ENCODE data around the gene CCDC117.
"Not testable (repeated sequence)": the region's sequence is repeated elsewhere in the genome, so short reads cannot be mapped to it uniquely, and the experiment has no call there.

Gene CCDC117

GRCh38 chr22:28750471-28750881 is 22.0 kb upstream of the CCDC117 start:
- CTCF ChIA-PET: interaction anchor here (1.3 kb wide), 1 partner anchor 15 kb away, joined by 5 read pairs; no protein-coding TSS in a partner anchor
- 100% methylated on average over 2 of the region's 6 CpGs for WGBS (ENCODE audit: insufficient coverage)
- Histone ChIP-seq H3K36me3 (ENCODE audit: control insufficient read depth in 4 of 4, insufficient read depth in 4 of 4, low read length in 3 of 4) (peaks cover 9 to 40% (median 23%) of the 10 kb centered on the region in 4 experiments), H3K27ac (ENCODE audit: insufficient read depth in 1 of 2, low read depth in 1 of 2, low read length in 2 of 2, poor library complexity in 1 of 2, severe bottlenecking in 2 of 2) (no peak overlapping the region), H3K27me3 (replicated peaks in 2 of 5; ENCODE audit: control insufficient read depth in 4 of 5, insufficient read depth in 5 of 5, low read length in 4 of 5) (no peaks in the 10 kb centered on the region), H3K9me3 (ENCODE audit: control extremely low read depth in 1 of 5, control insufficient read depth in 4 of 5, insufficient read depth in 2 of 5, low read depth in 1 of 5, low read length in 4 of 5) (no peaks in the 10 kb centered on the region), H3K4me3 (ENCODE audit: control insufficient read depth in 1 of 7, extremely low read depth in 1 of 7, insufficient read depth in 4 of 7, low read depth in 2 of 7, low read length in 6 of 7) (no peak overlapping the region), H3K4me1 (ENCODE audit: control extremely low read depth in 1 of 4, control insufficient read depth in 4 of 4, insufficient read depth in 4 of 4, low read length in 3 of 4) (peaks cover 0 to 16% (median 9%) of the 10 kb centered on the region in 4 experiments)
- POLR2A ChIA-PET: no interaction called here
- no peak for DNase-seq

GRCh38 chr22:28754512-28754911 is 18.0 kb upstream of the CCDC117 start:
- H3K27me3 ChIP-seq (replicated peaks in 2 of 5; ENCODE audit: control insufficient read depth in 4 of 5, insufficient read depth in 5 of 5, low read length in 4 of 5); H3K9me3 ChIP-seq (ENCODE audit: control extremely low read depth in 1 of 5, control insufficient read depth in 4 of 5, insufficient read depth in 2 of 5, low read depth in 1 of 5, low read length in 4 of 5); CTCF ChIA-PET; H3K4me1 ChIP-seq (ENCODE audit: control extremely low read depth in 1 of 4, control insufficient read depth in 4 of 4, insufficient read depth in 4 of 4, low read length in 3 of 4); H3K4me3 ChIP-seq (ENCODE audit: control insufficient read depth in 1 of 7, extremely low read depth in 1 of 7, insufficient read depth in 4 of 7, low read depth in 2 of 7, low read length in 6 of 7); DNase-seq; H3K27ac ChIP-seq (ENCODE audit: insufficient read depth in 1 of 2, low read depth in 1 of 2, low read length in 2 of 2, poor library complexity in 1 of 2, severe bottlenecking in 2 of 2): not testable (repeated sequence)
- POLR2A ChIA-PET: interaction anchor here (0.7 kb wide), 1 partner anchor 18 kb away, joined by 6 read pairs; the partner anchor contains the start of gene CCDC117
- 100% methylated on average over 1 of the region's 3 CpGs for WGBS (ENCODE audit: insufficient coverage)
- peaks cover 3 to 15% (median 13%) of the 10 kb centered on the region in 4 experiments for H3K36me3 ChIP-seq (ENCODE audit: control insufficient read depth in 4 of 4, insufficient read depth in 4 of 4, low read length in 3 of 4)

- no peaks in the 10 kb centered on the region for H3K9me3 ChIP-seq (ENCODE audit: control extremely low read depth in 1 of 5, control insufficient read depth in 4 of 5, insufficient read depth in 2 of 5, low read depth in 1 of 5, low read length in 4 of 5)
Measured at GRCh38 chr22:28759861-28760560, 12.5 kb upstream of the CCDC117 start.

GRCh38 chr22:28761449-28761755 is 11.1 kb upstream of the CCDC117 start:
- Histone ChIP-seq H3K4me3 (ENCODE audit: control insufficient read depth in 1 of 7, extremely low read depth in 1 of 7, insufficient read depth in 4 of 7, low read depth in 2 of 7, low read length in 6 of 7) (no peak overlapping the region), H3K27ac (ENCODE audit: insufficient read depth in 1 of 2, low read depth in 1 of 2, low read length in 2 of 2, poor library complexity in 1 of 2, severe bottlenecking in 2 of 2) (no peak overlapping the region), H3K4me1 (ENCODE audit: control extremely low read depth in 1 of 4, control insufficient read depth in 4 of 4, insufficient read depth in 4 of 4, low read length in 3 of 4) (peaks cover 0 to 7% (median 3%) of the 10 kb centered on the region in 4 experiments), H3K36me3 (ENCODE audit: control insufficient read depth in 4 of 4, insufficient read depth in 4 of 4, low read length in 3 of 4) (peaks cover 0 to 4% (median 1%) of the 10 kb centered on the region in 4 experiments), H3K9me3 (ENCODE audit: control extremely low read depth in 1 of 5, control insufficient read depth in 4 of 5, insufficient read depth in 2 of 5, low read depth in 1 of 5, low read length in 4 of 5) (no peaks in the 10 kb centered on the region), H3K27me3 (replicated peaks in 2 of 5; ENCODE audit: control insufficient read depth in 4 of 5, insufficient read depth in 5 of 5, low read length in 4 of 5) (no peaks in the 10 kb centered on the region)
- DNase-seq: no peak
- WGBS (ENCODE audit: insufficient coverage): 97% methylated on average over 3 of the region's 10 CpGs
- ChIA-PET POLR2A (no interaction called here), CTCF (interaction anchor here (1.6 kb wide), 1 partner anchor 13 kb away, joined by 3 read pairs; no protein-coding TSS in a partner anchor)

More at GRCh38 chr22:28759861-28760560, 12.5 kb upstream of the CCDC117 start:
- 100% methylated on average over 2 of the region's 3 CpGs for WGBS (ENCODE audit: insufficient coverage)
- H3K27ac ChIP-seq (ENCODE audit: insufficient read depth in 1 of 2, low read depth in 1 of 2, low read length in 2 of 2, poor library complexity in 1 of 2, severe bottlenecking in 2 of 2): no peak overlapping the region
- CTCF ChIA-PET: no interaction called here
- H3K4me1 ChIP-seq (ENCODE audit: control extremely low read depth in 1 of 4, control insufficient read depth in 4 of 4, insufficient read depth in 4 of 4, low read length in 3 of 4): peaks cover 0 to 7% (median 3%) of the 10 kb centered on the region in 4 experiments
- POLR2A ChIA-PET: interaction anchor here (0.7 kb wide), 2 partner anchors 32 to 72 kb away, joined by 3 to 6 read pairs; no protein-coding TSS in a partner anchor
- H3K27me3 ChIP-seq (replicated peaks in 2 of 5; ENCODE audit: control insufficient read depth in 4 of 5, insufficient read depth in 5 of 5, low read length in 4 of 5): no peaks in the 10 kb centered on the region
- no peak for DNase-seq
- H3K36me3 ChIP-seq (ENCODE audit: control insufficient read depth in 4 of 4, insufficient read depth in 4 of 4, low read length in 3 of 4): peaks cover 0 to 9% (median 1%) of the 10 kb centered on the region in 4 experiments
- no peak overlapping the region for H3K4me3 ChIP-seq (ENCODE audit: control insufficient read depth in 1 of 7, extremely low read depth in 1 of 7, insufficient read depth in 4 of 7, low read depth in 2 of 7, low read length in 6 of 7)

GRCh38 chr22:28762000-28762399 is 10.5 kb upstream of the CCDC117 start:
- 90% methylated on average over 4 of the region's 4 CpGs for WGBS (ENCODE audit: insufficient coverage)
- POLR2A ChIA-PET; H3K9me3 ChIP-seq (ENCODE audit: control extremely low read depth in 1 of 5, control insufficient read depth in 4 of 5, insufficient read depth in 2 of 5, low read depth in 1 of 5, low read length in 4 of 5); H3K4me3 ChIP-seq (ENCODE audit: control insufficient read depth in 1 of 7, extremely low read depth in 1 of 7, insufficient read depth in 4 of 7, low read depth in 2 of 7, low read length in 6 of 7); H3K27me3 ChIP-seq (replicated peaks in 2 of 5; ENCODE audit: control insufficient read depth in 4 of 5, insufficient read depth in 5 of 5, low read length in 4 of 5); DNase-seq; H3K4me1 ChIP-seq (ENCODE audit: control extremely low read depth in 1 of 4, control insufficient read depth in 4 of 4, insufficient read depth in 4 of 4, low read length in 3 of 4); H3K27ac ChIP-seq (ENCODE audit: insufficient read depth in 1 of 2, low read depth in 1 of 2, low read length in 2 of 2, poor library complexity in 1 of 2, severe bottlenecking in 2 of 2); H3K36me3 ChIP-seq (ENCODE audit: control insufficient read depth in 4 of 4, insufficient read depth in 4 of 4, low read length in 3 of 4): not testable (repeated sequence)
- CTCF ChIA-PET: interaction anchor here (1.6 kb wide), 1 partner anchor 13 kb away, joined by 3 read pairs; no protein-coding TSS in a partner anchor

- ChIA-PET POLR2A (no interaction called here), CTCF (no interaction called here)
- DNase-seq: no peak
- Histone ChIP-seq H3K9me3 (ENCODE audit: control extremely low read depth in 1 of 5, control insufficient read depth in 4 of 5, insufficient read depth in 2 of 5, low read depth in 1 of 5, low read length in 4 of 5) (peaks cover 0 to 3% (median 0%) of the 10 kb centered on the region in 5 experiments), H3K4me1 (ENCODE audit: control extremely low read depth in 1 of 4, control insufficient read depth in 4 of 4, insufficient read depth in 4 of 4, low read length in 3 of 4) (no peaks in the 10 kb centered on the region), H3K27me3 (replicated peaks in 2 of 5; ENCODE audit: control insufficient read depth in 4 of 5, insufficient read depth in 5 of 5, low read length in 4 of 5) (no peaks in the 10 kb centered on the region), H3K4me3 (ENCODE audit: control insufficient read depth in 1 of 7, extremely low read depth in 1 of 7, insufficient read depth in 4 of 7, low read depth in 2 of 7, low read length in 6 of 7) (no peak overlapping the region), H3K27ac (ENCODE audit: insufficient read depth in 1 of 2, low read depth in 1 of 2, low read length in 2 of 2, poor library complexity in 1 of 2, severe bottlenecking in 2 of 2) (no peak overlapping the region), H3K36me3 (ENCODE audit: control insufficient read depth in 4 of 4, insufficient read depth in 4 of 4, low read length in 3 of 4) (no peaks in the 10 kb centered on the region)
- no CpG with 5 or more reads among the region's 3 CpGs for WGBS (ENCODE audit: insufficient coverage)
Measured at GRCh38 chr22:28766628-28767027, 5.9 kb upstream of the CCDC117 start.

- CTCF ChIA-PET: no interaction called here
- 90% methylated on average over 6 of the region's 6 CpGs for WGBS (ENCODE audit: insufficient coverage)
Measured at GRCh38 chr22:28768701-28769393, 3.6 kb upstream of the CCDC117 start.

More at GRCh38 chr22:28768701-28769393, 3.6 kb upstream of the CCDC117 start:
- POLR2A ChIA-PET: interaction anchor here (1.5 kb wide), 1 partner anchor 31 kb away, joined by 3 read pairs; no protein-coding TSS in a partner anchor
- H3K4me1 ChIP-seq (ENCODE audit: control extremely low read depth in 1 of 4, control insufficient read depth in 4 of 4, insufficient read depth in 4 of 4, low read length in 3 of 4): peaks cover 0 to 9% (median 5%) of the 10 kb centered on the region in 4 experiments
- peaks cover 0 to 3% (median 0%) of the 10 kb centered on the region in 5 experiments for H3K9me3 ChIP-seq (ENCODE audit: control extremely low read depth in 1 of 5, control insufficient read depth in 4 of 5, insufficient read depth in 2 of 5, low read depth in 1 of 5, low read length in 4 of 5)
- H3K27me3 ChIP-seq (replicated peaks in 2 of 5; ENCODE audit: control insufficient read depth in 4 of 5, insufficient read depth in 5 of 5, low read length in 4 of 5): no peaks in the 10 kb centered on the region
- H3K27ac ChIP-seq (ENCODE audit: insufficient read depth in 1 of 2, low read depth in 1 of 2, low read length in 2 of 2, poor library complexity in 1 of 2, severe bottlenecking in 2 of 2): no peak overlapping the region
- no peak for DNase-seq
- no peaks in the 10 kb centered on the region for H3K36me3 ChIP-seq (ENCODE audit: control insufficient read depth in 4 of 4, insufficient read depth in 4 of 4, low read length in 3 of 4)
- H3K4me3 ChIP-seq (ENCODE audit: control insufficient read depth in 1 of 7, extremely low read depth in 1 of 7, insufficient read depth in 4 of 7, low read depth in 2 of 7, low read length in 6 of 7): no peak overlapping the region

All from common myeloid progenitor, CD34-positive (primary cell).